GM23338 (cell line): ENCODE results near the gene EXOG. TPM values are rescaled to one million over a fixed set of nuclear protein-coding genes. Genes with fewer than 3 reads are reported as not detected.

ENCODE experiments used
- ATAC-seq: fragments of 200-7000 bp; cut with Tn5 transposase; 3 replicates; pipeline ENCODE4 v1.9.1; 2020
- DNase-seq: peaks from one replicate; pipeline ENCODE4 v3.0.0-alpha.2; 2015; ENCODE audit warnings: low spot score
- H2AFZ ChIP-seq: fragments of 200-600 bp; sonication (generic); 2 replicates; pipeline ENCODE4 v1.8.0; 2016; ENCODE audit warnings: antibody characterized with exemption, mild to moderate bottlenecking, moderate library complexity
- H3F3A ChIP-seq: fragments of 200-600 bp; sonication (generic); replicated peaks from 2 replicates; pipeline ENCODE4 v1.8.0; 2017; ENCODE audit warnings: antibody characterized with exemption, mixed run types, low read depth
- H3K27ac ChIP-seq: fragments of 200-600 bp; sonication (generic); 2 replicates; pipeline ENCODE4 v1.6.1; 2016; ENCODE audit warnings: low read depth
- H3K27me3 ChIP-seq: fragments of 200-600 bp; sonication (generic); 2 replicates; pipeline ENCODE4 v1.8.0; 2016; ENCODE audit warnings: mild to moderate bottlenecking, mixed run types, moderate library complexity; ENCODE audit not compliant: insufficient read depth
- H3K36me3 ChIP-seq: fragments of 200-600 bp; sonication (generic); 2 replicates; pipeline ENCODE4 v1.8.0; 2016; ENCODE audit warnings: mild to moderate bottlenecking; ENCODE audit not compliant: insufficient read depth
- H3K4me1 ChIP-seq: fragments of 200-600 bp; sonication (generic); 2 replicates; pipeline ENCODE4 v1.8.0; 2016; ENCODE audit warnings: mild to moderate bottlenecking, moderate library complexity; ENCODE audit not compliant: insufficient read depth
- H3K4me2 ChIP-seq: fragments of 200-600 bp; sonication (generic); 2 replicates; pipeline ENCODE4 v1.7.1; 2017; ENCODE audit warnings: mixed run types
- H3K4me3 ChIP-seq: fragments of 200-600 bp; sonication (generic); 2 replicates; pipeline ENCODE4 v1.6.1; 2016; ENCODE audit warnings: mixed run types
- H3K79me2 ChIP-seq: fragments of 200-600 bp; sonication (generic); replicated peaks from 2 replicates; pipeline ENCODE4 v1.8.0; 2017; ENCODE audit warnings: mild to moderate bottlenecking; ENCODE audit not compliant: insufficient read depth
- H3K9me2 ChIP-seq: fragments of 200-600 bp; sonication (generic); 2 replicates; pipeline ENCODE4 v1.8.0; 2017; ENCODE audit not compliant: insufficient read depth
- H4K20me1 ChIP-seq: fragments of 200-600 bp; sonication (generic); replicated peaks from 2 replicates; pipeline ENCODE4 v1.8.0; 2017; ENCODE audit warnings: mild to moderate bottlenecking; ENCODE audit not compliant: insufficient read depth
- H3K27ac Mint-ChIP-seq: 2 replicates; pipeline ENCODE4 v1.8.0; 2020; ENCODE audit warnings: inconsistent platforms, mild to moderate bottlenecking, moderate library complexity, mixed read lengths
- H3K27me3 Mint-ChIP-seq: 3 replicates; pipeline ENCODE4 v1.8.0; 2022; ENCODE audit warnings: low read depth, mild to moderate bottlenecking, moderate library complexity, mixed read lengths, inconsistent platforms; ENCODE audit not compliant: insufficient read depth, poor library complexity
- H3K36me3 Mint-ChIP-seq: 3 replicates; pipeline ENCODE4 v1.8.0; 2021; ENCODE audit warnings: low read depth, mild to moderate bottlenecking, inconsistent platforms, moderate library complexity, mixed read lengths
- H3K4me1 Mint-ChIP-seq: 3 replicates; pipeline ENCODE4 v1.8.0; 2020; ENCODE audit warnings: mild to moderate bottlenecking, inconsistent platforms, mixed read lengths
- H3K4me3 Mint-ChIP-seq: 3 replicates; pipeline ENCODE4 v1.8.0; 2021; ENCODE audit warnings: moderate library complexity, mild to moderate bottlenecking, inconsistent platforms, mixed read lengths
- H3K9me3 Mint-ChIP-seq: 3 replicates; pipeline ENCODE4 v1.8.0; 2020; ENCODE audit warnings: moderate library complexity, mild to moderate bottlenecking, inconsistent platforms, mixed read lengths
- CREB1 ChIP-seq: fragments of 250-450 bp; sonication (Bioruptor Pico); IDR thresholded peaks from 2 replicates; pipeline ENCODE4 v1.5.0; 2020; ENCODE audit warnings: low read depth, mild to moderate bottlenecking, moderate library complexity
- EZH2 ChIP-seq: fragments of 200-600 bp; sonication (generic); IDR thresholded peaks from one replicate; pipeline ENCODE4 v1.8.0; 2017; ENCODE audit warnings: antibody characterized with exemption, mild to moderate bottlenecking, low read depth; ENCODE audit not compliant: unreplicated experiment
- EZH2phosphoT487 ChIP-seq: fragments of 200-600 bp; sonication (generic); IDR thresholded peaks from one replicate; pipeline ENCODE4 v1.8.1; 2018; ENCODE audit warnings: antibody characterized with exemption; ENCODE audit not compliant: unreplicated experiment
- STAT1 ChIP-seq: IDR thresholded peaks from one replicate; pipeline ENCODE4 v1.6.1; 2016; ENCODE audit warnings: antibody characterized with exemption; ENCODE audit not compliant: unreplicated experiment
- ZNF114 ChIP-seq: fragments of 250-450 bp; sonication (Bioruptor Pico); IDR thresholded peaks from 2 replicates; pipeline ENCODE4 v1.5.0; 2020; ENCODE audit warnings: mild to moderate bottlenecking, moderate library complexity
- polyA plus RNA-seq: library from polyadenylated mRNA; unstranded; fragments of >200 nt; fragmentation: Nextera tagmentation; extraction: Ambion mirVana; gene quantifications from 2 replicates; pipeline ENCODE4 v1.2.1, GENCODE V29; 2016
- total RNA-seq: library from RNA; depleted of rRNA; stranded (reverse); fragments of >200 nt; shearing (Covaris generic); gene quantifications from 2 replicates; pipeline ENCODE4 v1.2.3, GENCODE V29; 2014
- TF ChIP-seq, protein P1 (sequence below), 2 experiments: fragments of 200-600 bp in 1 of 2; sonication (generic) in 1 of 2; conservative IDR thresholded peaks; 2 replicates each; pipeline versions ENCODE4 v1.5.1 to v1.6.1; 2016 to 2017; ENCODE audit warnings: antibody characterized with exemption in 2 of 2, low read depth in 2 of 2, mild to moderate bottlenecking in 2 of 2, moderate library complexity in 1 of 2
- TF ChIP-seq, protein P2 (sequence below): IDR thresholded peaks from 2 replicates; pipeline ENCODE4 v1.6.1; 2016; ENCODE audit warnings: antibody characterized with exemption

Gene EXOG
- total and polyA plus RNA-seq, 2 experiments from 2014 or later, result 9.7 to 11.3 TPM

DNA sequence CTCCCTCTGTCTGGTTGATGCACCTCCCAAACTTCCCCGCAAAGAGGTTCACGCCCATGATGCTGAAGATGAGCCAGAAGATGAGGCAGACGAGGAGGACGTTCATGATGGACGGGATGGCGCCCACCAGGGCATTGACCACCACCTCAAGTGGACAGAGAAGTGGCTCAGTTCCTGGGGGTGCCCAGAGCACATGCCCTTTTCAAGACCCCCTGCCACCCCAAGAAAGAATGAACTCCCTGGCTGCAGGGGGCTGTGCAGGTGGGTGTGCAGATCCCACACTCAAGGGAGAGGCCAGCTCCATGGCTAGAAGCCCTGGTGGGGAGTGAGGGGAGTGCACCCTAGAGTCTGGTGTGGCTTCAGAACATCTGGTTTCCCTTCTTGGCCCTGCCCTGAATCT lies 64.1 kb downstream of the EXOG start:
- 0 out of 2 replicates have a peak, but pooled peaks cover 10% of the 10 kb centered on the region for H3K9me2 ChIP-seq
- no peak overlapping the region for H3K27ac Mint-ChIP-seq
- H3F3A ChIP-seq, result no peaks in the 10 kb centered on the region
- DNase-seq (no peak), ATAC-seq (peak; percentile 31; the same call in 2 of the 3 replicates)
- no peaks in the 10 kb centered on the region for H3K27me3 Mint-ChIP-seq
- TF ChIP-seq, protein P1, sequence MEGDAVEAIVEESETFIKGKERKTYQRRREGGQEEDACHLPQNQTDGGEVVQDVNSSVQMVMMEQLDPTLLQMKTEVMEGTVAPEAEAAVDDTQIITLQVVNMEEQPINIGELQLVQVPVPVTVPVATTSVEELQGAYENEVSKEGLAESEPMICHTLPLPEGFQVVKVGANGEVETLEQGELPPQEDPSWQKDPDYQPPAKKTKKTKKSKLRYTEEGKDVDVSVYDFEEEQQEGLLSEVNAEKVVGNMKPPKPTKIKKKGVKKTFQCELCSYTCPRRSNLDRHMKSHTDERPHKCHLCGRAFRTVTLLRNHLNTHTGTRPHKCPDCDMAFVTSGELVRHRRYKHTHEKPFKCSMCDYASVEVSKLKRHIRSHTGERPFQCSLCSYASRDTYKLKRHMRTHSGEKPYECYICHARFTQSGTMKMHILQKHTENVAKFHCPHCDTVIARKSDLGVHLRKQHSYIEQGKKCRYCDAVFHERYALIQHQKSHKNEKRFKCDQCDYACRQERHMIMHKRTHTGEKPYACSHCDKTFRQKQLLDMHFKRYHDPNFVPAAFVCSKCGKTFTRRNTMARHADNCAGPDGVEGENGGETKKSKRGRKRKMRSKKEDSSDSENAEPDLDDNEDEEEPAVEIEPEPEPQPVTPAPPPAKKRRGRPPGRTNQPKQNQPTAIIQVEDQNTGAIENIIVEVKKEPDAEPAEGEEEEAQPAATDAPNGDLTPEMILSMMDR (conservative IDR thresholded peaks at IDR 0.05; ENCODE audit: low read depth in 2 of 2), result peak in 1 of 2 experiments; percentile 18; a peak in 1 of 4 replicates
- TF ChIP-seq CREB1 (CRISPR knock-in tag), result no peak
- no peak overlapping the region for H3K4me3 ChIP-seq
- H3K9me3 Mint-ChIP-seq, result 0 out of 3 replicates have a peak, but pooled peaks cover 6% of the 10 kb centered on the region
- no peaks in the 10 kb centered on the region for H4K20me1 ChIP-seq
- H3K4me3 Mint-ChIP-seq, result no peak overlapping the region
- no peaks in the 10 kb centered on the region for H3K27me3 ChIP-seq
- peaks cover 24% of the 10 kb centered on the region for H3K36me3 Mint-ChIP-seq
- no peaks in the 10 kb centered on the region for H3K4me1 ChIP-seq
- no peak overlapping the region for H2AFZ ChIP-seq
- H3K36me3 ChIP-seq, result no peaks in the 10 kb centered on the region
- H3K79me2 ChIP-seq, result no peaks in the 10 kb centered on the region
- no peak overlapping the region for H3K4me2 ChIP-seq
- H3K4me1 Mint-ChIP-seq, result peaks cover under 1% of the 10 kb centered on the region; the same call in 1 of the 3 replicates
- H3K27ac ChIP-seq, result no peak overlapping the region

- H3K36me3 Mint-ChIP-seq, result peaks cover 20% of the 10 kb centered on the region; the same call in 2 of the 3 replicates
- no peaks in the 10 kb centered on the region for H3K4me1 ChIP-seq
- no peak for DNase-seq
- peaks cover 3% of the 10 kb centered on the region; the same call in 1 of the 3 replicates for H3K4me1 Mint-ChIP-seq
- H3K4me3 ChIP-seq, result no peak overlapping the region
- H3K27me3 Mint-ChIP-seq, result peaks cover 2% of the 10 kb centered on the region
- no peak overlapping the region for H3K4me2 ChIP-seq
- ATAC-seq, result no peak
- H3K27ac ChIP-seq, result no peak overlapping the region
- H3K36me3 ChIP-seq, result no peaks in the 10 kb centered on the region
- H3F3A ChIP-seq, result no peaks in the 10 kb centered on the region
- no peak overlapping the region for H2AFZ ChIP-seq
- H3K79me2 ChIP-seq, result no peaks in the 10 kb centered on the region
- no peaks in the 10 kb centered on the region for H3K27me3 ChIP-seq
- no peaks in the 10 kb centered on the region for H4K20me1 ChIP-seq
- no peak overlapping the region for H3K4me3 Mint-ChIP-seq
- TF ChIP-seq CREB1 (CRISPR knock-in tag) (no peak), EZH2 (no peak), ZNF114 (CRISPR knock-in tag) (no peak), EZH2phosphoT487 (no peak), STAT1 (no peak)
- TF ChIP-seq, protein P2, sequence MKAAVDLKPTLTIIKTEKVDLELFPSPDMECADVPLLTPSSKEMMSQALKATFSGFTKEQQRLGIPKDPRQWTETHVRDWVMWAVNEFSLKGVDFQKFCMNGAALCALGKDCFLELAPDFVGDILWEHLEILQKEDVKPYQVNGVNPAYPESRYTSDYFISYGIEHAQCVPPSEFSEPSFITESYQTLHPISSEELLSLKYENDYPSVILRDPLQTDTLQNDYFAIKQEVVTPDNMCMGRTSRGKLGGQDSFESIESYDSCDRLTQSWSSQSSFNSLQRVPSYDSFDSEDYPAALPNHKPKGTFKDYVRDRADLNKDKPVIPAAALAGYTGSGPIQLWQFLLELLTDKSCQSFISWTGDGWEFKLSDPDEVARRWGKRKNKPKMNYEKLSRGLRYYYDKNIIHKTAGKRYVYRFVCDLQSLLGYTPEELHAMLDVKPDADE, result no peak
- H3K9me2 ChIP-seq, result 0 out of 2 replicates have a peak, but pooled peaks cover 10% of the 10 kb centered on the region
- 0 out of 3 replicates have a peak, but pooled peaks cover 6% of the 10 kb centered on the region for H3K9me3 Mint-ChIP-seq
- H3K27ac Mint-ChIP-seq, result no peak overlapping the region
Observed at GRCh38 chr3:38560996-38561717, 65.0 kb downstream of the EXOG start.
